H7 (cell line): ENCODE measurements around the gene COPA. TPM values are rescaled to one million over a fixed set of nuclear protein-coding genes. Genes with fewer than 3 reads are reported as not detected.
"Not testable (repeated sequence)": the region's sequence is repeated elsewhere in the genome, so short reads cannot be mapped to it uniquely, and the experiment has no call there.

Experiments used
- DNase-seq: peaks from one replicate; pipeline ENCODE4 v3.0.0; 2012
- H3K27me3 ChIP-seq: 2 replicates; pipeline ENCODE4 v1.6.0; 2011; ENCODE audit warnings: mild to moderate bottlenecking, low read length; ENCODE audit not compliant: control insufficient read depth, insufficient read depth
- H3K36me3 ChIP-seq: replicated peaks from 2 replicates; pipeline ENCODE4 v1.5.1; 2011; ENCODE audit warnings: low read length; ENCODE audit not compliant: control insufficient read depth, insufficient read depth
- H3K4me3 ChIP-seq: 2 replicates; pipeline ENCODE4 v1.5.1; 2011; ENCODE audit warnings: low read depth, mild to moderate bottlenecking, control low read depth, low read length, moderate library complexity; ENCODE audit not compliant: insufficient read depth
- total RNA-seq: library from RNA; depleted of rRNA; stranded (reverse); fragments of >200 nt; shearing (Covaris generic); gene quantifications from 2 replicates; pipeline ENCODE4 v1.2.3, GENCODE V29; 2014

COPA gene
- total RNA-seq, 1 experiment from 2014 or later, result 175 TPM

DNA sequence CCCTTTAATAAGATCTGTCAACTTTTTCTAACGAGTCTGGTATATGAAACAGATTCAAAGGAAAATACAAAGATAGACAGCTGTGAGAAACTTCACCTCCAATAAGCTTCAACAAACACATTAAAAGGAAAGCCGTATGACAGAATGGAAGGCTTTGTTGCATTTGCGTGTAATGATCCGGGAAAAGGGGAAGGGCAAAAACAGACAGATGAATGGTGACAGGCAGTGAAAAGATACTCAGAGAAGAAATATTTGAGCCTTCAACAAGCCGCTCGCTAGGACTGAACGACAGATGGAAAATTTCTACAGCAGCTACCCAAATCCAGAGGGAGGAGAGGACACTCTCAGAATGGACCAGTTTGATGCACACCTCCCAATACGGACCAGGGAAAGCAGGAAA, 14.9 kb downstream of the COPA start:
- Histone ChIP-seq H3K27me3 (no peaks in the 10 kb centered on the region), H3K4me3 (no peak overlapping the region), H3K36me3 (peaks cover 31% of the 10 kb centered on the region)
- no peak for DNase-seq

DNA sequence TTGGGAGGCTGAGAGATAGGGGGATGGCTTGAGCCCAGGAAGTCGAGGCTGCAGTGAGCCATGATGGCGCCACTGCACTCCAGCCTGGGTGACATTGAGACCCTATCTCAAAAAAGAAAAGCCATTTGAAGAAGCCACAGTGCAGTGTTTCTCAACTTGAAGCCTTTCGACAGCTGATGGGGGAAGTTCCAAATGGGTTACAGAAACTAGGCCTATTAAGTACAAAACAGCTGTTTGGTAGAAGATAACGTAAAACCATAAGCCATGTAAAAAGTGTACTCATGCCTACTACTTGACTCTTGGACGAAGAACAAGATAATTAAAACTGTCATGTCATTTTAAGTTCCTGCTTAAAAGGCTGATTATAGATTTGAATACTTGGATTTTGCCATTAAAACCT, 16.6 kb downstream of the COPA start:
- Histone ChIP-seq H3K4me3 (no peak overlapping the region), H3K27me3 (no peaks in the 10 kb centered on the region)

DNA sequence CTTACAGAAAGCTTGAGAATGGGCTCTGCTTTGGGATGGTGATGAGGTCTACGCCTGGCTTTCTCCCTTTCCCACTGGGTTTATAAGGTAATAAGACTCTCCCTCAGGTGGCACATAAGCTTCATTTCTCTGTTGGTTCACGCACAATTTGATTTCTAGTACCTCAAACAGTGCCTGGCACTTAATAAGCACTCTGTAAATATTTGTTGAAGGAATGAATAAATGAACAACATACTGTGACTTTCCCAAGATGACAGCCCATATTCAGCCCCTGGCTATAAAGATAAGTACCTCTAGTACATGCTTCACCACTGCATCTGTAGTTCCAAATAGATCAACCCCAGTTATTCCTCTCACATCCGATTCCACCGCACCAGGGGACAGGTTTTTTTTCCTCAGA, 17.8 kb downstream of the COPA start:
- no peak for DNase-seq
- Histone ChIP-seq H3K27me3 (no peaks in the 10 kb centered on the region), H3K36me3 (peaks cover 23% of the 10 kb centered on the region), H3K4me3 (no peak overlapping the region)

More for the DNA sequence above, 16.6 kb downstream of the COPA start:
- no peak for DNase-seq
- H3K36me3 ChIP-seq, result peaks cover 26% of the 10 kb centered on the region

DNA sequence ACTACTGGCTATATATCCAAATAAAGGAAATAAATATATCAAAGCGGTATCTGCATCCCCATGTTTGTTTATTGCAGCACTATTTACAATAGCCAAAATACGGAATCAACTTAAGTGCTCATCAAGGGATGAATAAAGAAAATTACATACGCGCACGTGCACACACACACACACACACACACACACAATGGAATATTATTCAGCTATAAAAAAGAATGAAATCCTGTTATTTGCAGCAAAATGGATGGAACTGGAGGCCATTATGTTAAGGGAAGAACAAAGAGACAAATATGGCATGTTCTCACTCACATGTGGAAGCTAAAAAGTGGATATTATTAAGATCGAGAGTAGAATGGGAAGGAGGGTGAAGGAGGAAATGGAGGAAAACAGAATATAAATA, 20.2 kb downstream of the COPA start:
- Histone ChIP-seq H3K4me3 (no peak overlapping the region), H3K36me3 (peaks cover 17% of the 10 kb centered on the region), H3K27me3 (no peaks in the 10 kb centered on the region)
- DNase-seq, result no peak

DNA sequence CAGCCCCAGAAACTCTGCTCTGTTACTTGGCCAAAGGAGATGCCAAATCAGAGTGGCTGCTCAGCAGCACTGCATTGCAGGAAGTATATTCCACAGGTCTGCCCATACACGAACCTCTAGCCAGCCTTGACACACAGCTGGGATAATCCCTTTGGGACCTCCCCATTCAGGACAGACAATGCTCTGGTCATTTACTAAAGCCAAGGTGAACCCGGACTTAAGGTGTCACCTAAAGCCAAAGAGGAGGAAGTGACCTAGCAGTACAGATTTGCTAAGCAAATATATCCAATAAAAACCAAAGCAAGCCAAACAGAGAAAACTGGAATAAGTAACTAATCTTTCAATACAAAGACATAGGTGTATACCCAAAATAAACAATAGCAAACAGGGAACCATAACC, 27.7 kb downstream of the COPA start:
- DNase-seq, result no peak
- Histone ChIP-seq H3K4me3 (no peak overlapping the region), H3K36me3 (peaks cover 24% of the 10 kb centered on the region)

DNA sequence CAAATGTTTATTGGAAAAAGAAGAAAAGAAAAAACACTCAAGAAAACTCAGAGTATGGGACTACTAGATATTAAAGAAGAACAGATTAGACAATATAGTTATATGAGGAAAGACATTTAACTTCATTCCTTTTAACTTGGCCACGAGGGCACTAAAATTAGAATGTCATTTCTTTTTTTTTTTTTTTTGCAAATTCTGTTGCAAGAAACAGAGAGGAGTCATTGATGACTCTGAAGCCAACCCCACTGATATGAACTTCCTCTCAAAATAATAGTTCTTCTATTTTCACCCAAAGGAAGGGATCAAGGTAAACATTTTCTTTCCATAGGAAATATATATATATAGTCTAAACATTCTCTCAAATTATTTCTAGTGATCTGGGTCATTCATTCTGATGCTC, 33.5 kb downstream of the COPA start:
- Histone ChIP-seq H3K27me3 (no peaks in the 10 kb centered on the region), H3K36me3 (peaks cover 46% of the 10 kb centered on the region), H3K4me3 (no peak overlapping the region)
- no peak for DNase-seq

More for the DNA sequence above, 27.7 kb downstream of the COPA start:
- H3K27me3 ChIP-seq, result no peaks in the 10 kb centered on the region

DNA sequence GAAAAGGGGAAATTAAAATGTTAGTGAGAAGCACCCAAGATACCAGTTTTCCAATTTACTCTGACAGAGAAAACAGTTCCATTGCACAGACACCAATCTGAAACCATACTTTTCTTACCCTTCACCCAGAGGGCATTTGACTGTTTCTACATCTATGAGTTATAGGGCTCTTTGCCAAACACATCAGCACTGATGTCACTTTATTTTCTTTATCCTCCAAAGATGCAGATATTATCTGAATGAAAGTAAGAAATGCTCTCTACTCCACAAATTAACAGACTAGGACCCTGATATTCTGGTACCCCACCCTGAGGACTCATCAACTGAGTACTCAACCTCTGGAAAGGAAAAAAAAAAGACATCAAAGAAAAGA, 33.9 kb downstream of the COPA start:
- no peaks in the 10 kb centered on the region for H3K27me3 ChIP-seq
- DNase-seq, result no peak
- H3K36me3 ChIP-seq, result peaks cover 45% of the 10 kb centered on the region
- H3K4me3 ChIP-seq, result no peak overlapping the region

DNA sequence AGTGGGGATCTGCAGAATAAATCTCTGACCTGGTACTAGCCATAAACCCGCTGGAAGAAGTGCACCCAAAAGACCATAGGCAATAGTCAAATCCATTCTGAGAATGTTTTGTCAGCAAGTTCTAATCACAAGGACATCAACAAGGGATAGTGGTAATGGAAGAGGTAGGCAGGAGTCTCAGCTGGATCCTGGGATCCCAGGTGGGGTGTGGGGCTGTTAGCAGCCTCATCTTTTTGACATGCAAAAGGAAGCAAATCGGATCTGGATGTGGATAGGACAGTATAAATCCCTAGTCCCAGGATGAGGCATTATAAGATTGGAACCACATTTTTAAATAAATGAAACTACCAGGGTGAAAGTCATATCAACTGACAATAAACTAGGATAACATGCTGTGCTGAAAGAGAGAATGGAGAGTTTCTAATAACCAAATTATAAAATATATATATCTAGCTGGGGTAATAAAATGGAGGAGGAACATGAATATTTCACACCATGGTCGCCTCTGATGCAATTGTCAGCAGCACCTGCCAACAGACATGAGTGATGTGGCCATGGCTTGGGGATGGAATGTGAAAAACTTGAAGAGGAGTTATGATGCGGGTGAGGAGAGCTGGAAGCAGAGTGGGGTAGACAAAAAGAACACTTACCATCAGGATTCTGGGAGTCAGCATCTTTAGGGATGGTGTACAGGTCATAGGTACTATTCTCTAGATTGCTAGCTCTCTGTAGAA, 34.4 kb downstream of the COPA start:
- Histone ChIP-seq H3K27me3 (no peaks in the 10 kb centered on the region), H3K36me3 (peaks cover 42% of the 10 kb centered on the region), H3K4me3 (no peak overlapping the region)
- DNase-seq, result peak; percentile 59

DNA sequence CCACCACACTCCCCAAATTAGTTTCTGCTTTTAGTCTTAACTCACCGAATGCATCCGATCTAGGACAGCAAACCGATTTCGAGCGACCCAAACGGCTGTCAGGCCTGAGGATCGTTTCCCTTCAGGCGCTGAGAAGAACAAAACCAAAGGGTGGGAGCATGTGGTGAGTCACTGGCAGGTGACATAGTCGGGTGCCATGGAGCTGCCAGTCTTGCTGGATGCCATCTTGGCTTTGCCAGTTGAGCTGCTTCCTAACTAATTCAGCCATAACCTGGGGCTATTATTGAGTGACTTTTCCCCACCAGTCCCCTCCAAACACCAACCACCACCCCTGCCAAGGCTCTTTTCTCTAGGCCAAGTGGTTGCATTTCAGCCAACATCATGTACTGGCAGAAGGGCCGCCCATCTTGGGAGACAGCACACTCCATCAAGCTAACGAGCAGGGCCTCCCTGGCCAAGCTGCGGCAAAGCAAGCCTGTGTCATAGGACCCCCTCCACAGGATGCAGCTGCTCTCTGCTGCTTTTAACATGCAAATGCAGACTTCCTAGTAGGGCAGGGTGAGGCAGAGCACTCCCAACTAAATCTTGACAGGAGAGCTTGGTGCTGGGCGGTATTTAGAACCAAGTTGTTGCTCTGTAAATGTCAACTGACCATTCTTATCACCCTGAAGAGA, 35.8 kb downstream of the COPA start:
- Histone ChIP-seq H3K27me3 (no peaks in the 10 kb centered on the region), H3K4me3 (no peak overlapping the region), H3K36me3 (peaks cover 35% of the 10 kb centered on the region)
- DNase-seq, result peak; percentile 78

DNA sequence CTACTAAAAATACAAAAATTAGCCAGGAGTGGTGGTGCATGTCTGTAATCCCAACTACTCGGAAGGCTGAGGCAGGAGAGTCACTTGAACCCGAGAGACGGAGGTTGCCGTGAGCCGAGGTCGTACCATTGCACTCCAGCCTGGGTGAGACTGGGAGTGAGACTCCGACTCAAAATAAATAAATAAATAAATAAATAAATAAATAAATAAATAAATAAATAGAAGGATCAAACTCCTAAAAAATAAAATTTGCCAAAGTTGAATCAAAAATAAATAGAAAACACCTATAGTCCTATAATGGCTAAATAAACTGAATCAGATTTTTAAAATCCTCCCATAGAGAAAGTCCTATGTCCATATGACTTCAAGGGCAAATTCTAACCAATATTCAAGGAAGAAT, 42.9 kb downstream of the COPA start:
- Histone ChIP-seq H3K27me3 (no peaks in the 10 kb centered on the region), H3K36me3 (peaks cover 30% of the 10 kb centered on the region), H3K4me3 (no peak overlapping the region)
- DNase-seq, result no peak

DNA sequence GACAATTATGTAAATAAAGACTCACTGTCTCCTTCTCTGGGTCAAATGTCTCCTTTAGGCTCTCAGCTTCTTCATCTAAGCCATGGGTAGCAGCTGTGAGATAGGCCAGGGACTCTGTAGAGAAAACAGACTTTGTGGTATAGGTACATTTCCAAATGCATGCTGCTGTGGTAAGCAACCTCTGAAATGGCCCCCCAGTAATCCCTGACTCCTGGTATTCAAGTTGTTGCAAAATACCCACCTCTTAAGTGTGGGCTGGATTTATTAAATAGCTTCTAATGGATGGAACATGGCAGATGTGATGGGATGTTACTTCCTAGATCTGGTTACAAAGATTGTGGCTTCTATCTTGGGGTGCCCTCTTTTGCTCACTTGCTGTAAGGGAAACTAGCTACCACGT, 47.0 kb downstream of the COPA start:
- Histone ChIP-seq H3K36me3 (peaks cover 66% of the 10 kb centered on the region), H3K4me3 (no peak overlapping the region), H3K27me3 (no peaks in the 10 kb centered on the region)
- DNase-seq, result no peak

DNA sequence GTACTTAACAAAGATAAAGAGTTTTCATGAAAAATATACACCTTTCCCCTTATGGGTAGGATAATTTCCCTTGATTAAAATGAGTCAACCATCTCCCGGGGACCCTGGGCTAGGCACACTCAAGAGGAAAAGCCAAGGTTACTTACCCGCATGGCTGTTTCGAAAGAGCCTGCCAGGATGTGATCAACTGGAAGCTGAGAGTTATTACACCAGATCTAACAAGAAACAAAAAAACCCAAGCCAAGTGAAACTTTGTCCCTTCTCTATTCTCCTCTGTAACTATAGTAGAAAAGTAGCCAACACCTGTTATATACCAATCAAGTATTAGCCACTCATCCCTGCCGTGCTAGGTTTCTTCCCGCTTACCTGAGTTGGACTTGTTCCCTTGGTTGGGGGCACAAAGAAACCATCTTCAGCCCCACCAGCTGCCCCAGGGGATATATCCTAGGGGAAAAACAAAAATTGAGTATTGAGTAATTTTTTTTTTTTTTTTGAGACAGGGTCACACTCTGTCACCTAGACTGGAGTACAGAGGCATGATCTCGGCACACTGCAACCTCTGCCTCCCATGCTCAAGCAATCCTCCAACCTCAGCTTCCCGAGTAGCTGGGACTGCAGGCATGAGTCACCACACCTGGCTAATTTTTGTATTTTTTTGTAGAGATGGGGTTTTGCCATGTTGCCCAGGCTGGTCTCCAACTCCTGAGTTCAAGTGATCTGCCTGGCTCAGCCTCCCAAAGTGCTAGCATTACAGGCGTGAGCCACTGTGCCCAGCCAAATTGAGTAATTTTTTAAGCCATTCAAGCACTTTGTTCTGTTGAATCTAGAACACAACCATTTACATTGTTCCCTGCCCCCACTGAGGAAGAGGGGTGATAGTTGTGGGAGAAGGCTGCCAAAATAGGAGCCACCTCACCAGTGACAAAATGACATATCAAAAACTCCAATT, 49.8 kb downstream of the COPA start:
- no peaks in the 10 kb centered on the region for H3K27me3 ChIP-seq
- peaks cover 75% of the 10 kb centered on the region for H3K36me3 ChIP-seq
- H3K4me3 ChIP-seq, result no peak overlapping the region
- no peak for DNase-seq

DNA sequence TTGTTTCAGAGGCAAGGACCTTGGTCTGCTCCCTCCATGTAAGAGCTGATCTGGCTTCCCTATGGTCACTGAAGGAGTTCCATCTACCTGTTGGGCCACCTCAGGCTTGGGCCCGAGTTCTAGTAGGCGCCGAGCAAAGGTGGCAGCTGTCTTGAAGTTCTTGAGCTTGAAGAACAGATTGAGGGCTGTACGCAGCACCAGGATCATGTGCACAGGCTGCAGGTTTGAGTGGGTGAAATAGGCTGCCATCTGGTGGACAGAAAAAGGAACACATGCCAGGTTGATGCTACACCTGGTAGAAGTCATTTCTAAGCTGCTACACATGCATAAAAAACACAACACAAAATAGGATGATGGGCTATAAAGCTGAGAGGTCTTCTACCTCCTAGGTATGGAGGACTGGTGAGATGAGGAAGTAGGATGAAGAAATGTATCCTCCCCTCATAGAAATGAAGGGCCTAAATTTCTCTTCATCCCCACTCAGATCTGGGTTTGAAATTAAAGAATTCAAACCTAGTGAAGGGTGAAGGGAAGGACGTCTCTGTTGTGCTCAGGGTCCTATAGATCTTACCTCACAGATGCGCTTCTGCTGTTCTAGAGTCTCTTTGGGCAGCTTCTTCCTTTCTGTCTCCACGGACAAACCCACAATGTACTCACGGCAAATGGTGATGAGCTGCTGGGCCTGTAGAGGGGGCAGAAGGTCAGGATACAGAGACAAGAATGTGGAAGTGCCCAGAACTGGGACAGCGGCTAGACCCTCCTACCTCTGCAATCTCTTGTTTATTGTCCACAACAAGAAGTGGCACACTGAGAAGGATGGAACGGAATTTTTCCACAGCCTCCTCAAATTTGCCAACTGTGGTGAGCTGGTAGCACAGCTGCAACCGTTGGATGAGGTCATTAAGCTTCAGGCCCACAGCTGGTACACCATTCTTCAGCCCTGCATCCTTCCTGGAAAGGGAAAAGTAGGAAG, 51.5 kb downstream of the COPA start:
- H3K27me3 ChIP-seq, result no peaks in the 10 kb centered on the region
- H3K4me3 ChIP-seq, result no peak overlapping the region
- peak; percentile 60 for DNase-seq
- peaks cover 64% of the 10 kb centered on the region for H3K36me3 ChIP-seq

DNA sequence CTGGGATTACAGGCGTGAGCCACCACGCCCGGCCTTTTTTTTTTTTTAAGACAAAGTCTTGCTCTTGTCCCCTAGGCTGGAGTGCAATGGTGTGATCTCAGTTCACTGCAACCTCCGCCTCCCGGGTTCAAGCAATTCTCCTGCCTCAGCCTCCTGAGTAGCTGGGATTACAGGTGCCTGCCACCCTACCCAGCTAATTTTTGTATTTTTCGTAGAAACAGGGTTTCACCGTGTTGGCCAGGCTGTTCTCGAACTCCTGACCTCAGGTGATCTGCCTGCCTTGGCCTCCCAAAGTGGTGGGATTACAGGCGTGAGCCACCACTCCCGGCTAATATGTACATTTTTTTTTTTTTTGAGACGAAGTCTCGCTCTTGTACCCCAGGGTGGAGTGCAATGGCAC, 55.3 kb downstream of the COPA start:
- H3K27me3 ChIP-seq, DNase-seq: not testable (repeated sequence)

More for the DNA sequence above, 55.3 kb downstream of the COPA start:
- H3K4me3 ChIP-seq, result not testable (repeated sequence)
- H3K36me3 ChIP-seq, result peaks cover 34% of the 10 kb centered on the region
